HL-60 (cell line): Measurements from ENCODE around the gene LIX1L.

Source experiments
- CTCF ChIP-seq: IDR thresholded peaks from one replicate; pipeline ENCODE4 v1.5.1; 2011; ENCODE audit warnings: low read length, control low read depth, inconsistent platforms; ENCODE audit not compliant: insufficient read depth
- GABPA ChIP-seq: IDR thresholded peaks from 2 replicates; pipeline ENCODE4 v1.6.1; 2012; ENCODE audit warnings: low read depth
- POLR2AphosphoS5 ChIP-seq: IDR thresholded peaks from 2 replicates; pipeline ENCODE4 v1.6.1; 2012; ENCODE audit warnings: low read depth
- REST ChIP-seq: IDR thresholded peaks from 2 replicates; pipeline ENCODE4 v1.6.1; 2012; ENCODE audit warnings: low read depth; ENCODE audit not compliant: insufficient replicate concordance
- SPI1 ChIP-seq: IDR thresholded peaks from 2 replicates; pipeline ENCODE4 v1.6.1; 2012; ENCODE audit warnings: low read depth, mild to moderate bottlenecking, borderline replicate concordance

- TF ChIP-seq CTCF (no peak), POLR2AphosphoS5 (no peak), GABPA (no peak), REST (no peak), SPI1 (no peak)
These were observed 49.2 kb downstream of the LIX1L start for GRCh38 chr1:145908653-145909052.
